H1 (cell line): ENCODE data around the gene AFAP1L2. TPM values are rescaled to one million over a fixed set of nuclear protein-coding genes. Genes with fewer than 3 reads are reported as not detected.

ENCODE experiments used
- CTCF ChIA-PET: fragments of 300-600 bp; sonication (Branson Sonifier 250); formaldehyde crosslinking; loops from one replicate; lab custom pipeline; 2021; ENCODE audit not compliant: partially characterized antibody; lab: Charles Lee
- POLR2A ChIA-PET: fragments of 300-600 bp; sonication (Branson Sonifier 250); formaldehyde crosslinking; loops from one replicate; lab custom pipeline; 2021; ENCODE audit warnings: inconsistent platforms; ENCODE audit not compliant: partially characterized antibody; lab: Charles Lee
- DNase-seq, 2 experiments: peaks; one replicate each; pipeline versions ENCODE4 v3.0.0 to v3.0.0-alpha.2; 2010 to 2022; ENCODE audit warnings: low spot score in 2 of 2, low read depth in 1 of 2, mixed read lengths in 1 of 2
- FAIRE-seq: peaks from 2 replicates; lab custom pipeline; 2011; peaks lifted over from hg19 to GRCh38; lab: Jason Lieb, UNC
- H2AFZ ChIP-seq: 2 replicates; pipeline ENCODE4 v1.8.1; 2012; ENCODE audit warnings: low read length, inconsistent platforms
- H2AK5ac ChIP-seq: 2 replicates; pipeline ENCODE4 v1.6.1; 2013; ENCODE audit warnings: low read depth, low read length
- H2BK120ac ChIP-seq: replicated peaks from 2 replicates; pipeline ENCODE3; 2013; ENCODE audit warnings: low read depth, low read length, inconsistent platforms
- H2BK12ac ChIP-seq: 2 replicates; pipeline ENCODE4 v1.6.1; 2013; ENCODE audit warnings: low read depth, low read length
- H2BK15ac ChIP-seq: 2 replicates; pipeline ENCODE4 v1.6.1; 2013; ENCODE audit warnings: low read length
- H2BK20ac ChIP-seq: 2 replicates; pipeline ENCODE4 v1.6.1; 2013; ENCODE audit warnings: low read length
- H2BK5ac ChIP-seq: 2 replicates; pipeline ENCODE4 v1.6.1; 2013; ENCODE audit warnings: low read depth, low read length
- H3K14ac ChIP-seq: 2 replicates; pipeline ENCODE4 v1.6.1; 2013; ENCODE audit warnings: inconsistent platforms; ENCODE audit not compliant: insufficient read length
- H3K18ac ChIP-seq: 2 replicates; pipeline ENCODE4 v1.6.1; 2013; ENCODE audit warnings: low read length; ENCODE audit errors: extremely low read depth
- H3K23ac ChIP-seq: 2 replicates; pipeline ENCODE4 v1.6.1; 2013; ENCODE audit warnings: inconsistent platforms; ENCODE audit not compliant: insufficient read length
- H3K23me2 ChIP-seq: 2 replicates; pipeline ENCODE4 v1.6.1; 2013; ENCODE audit warnings: low read depth, low read length
- H3K27ac ChIP-seq: 2 replicates; pipeline ENCODE4 v1.6.1; 2011; ENCODE audit warnings: low read depth, low read length, inconsistent platforms
- H3K27me3 ChIP-seq, 4 experiments: replicated peaks in 1 of 4; 1 replicate in 1 of 4; 2 replicates in 3 of 4; pipeline versions ENCODE4 v1.6.1 to v1.8.1; 2011 to 2013; ENCODE audit warnings: low read length in 3 of 4, mild to moderate bottlenecking in 3 of 4, inconsistent platforms in 2 of 4, mixed read lengths in 2 of 4, moderate library complexity in 1 of 4; ENCODE audit not compliant: control insufficient read depth in 3 of 4, insufficient read depth in 3 of 4; ENCODE audit errors: extremely low read depth in 1 of 4
- H3K36me3 ChIP-seq, 4 experiments: 2 replicates each; pipeline versions ENCODE4 v1.6.1 to v1.8.1; 2011 to 2013; ENCODE audit warnings: mild to moderate bottlenecking in 4 of 4, low read length in 3 of 4, moderate library complexity in 2 of 4, control low read depth in 1 of 4, inconsistent platforms in 1 of 4; ENCODE audit not compliant: insufficient read depth in 4 of 4, control insufficient read depth in 2 of 4
- H3K4ac ChIP-seq: replicated peaks from 2 replicates; pipeline ENCODE3; 2013; ENCODE audit warnings: low read length, low read depth, mixed read lengths, inconsistent platforms; ENCODE audit not compliant: insufficient read length
- H3K4me1 ChIP-seq, 4 experiments: replicated peaks in 1 of 4; 1 replicate in 1 of 4; 2 replicates in 3 of 4; pipeline versions ENCODE4 v1.6.1 to v1.8.1; 2011 to 2013; ENCODE audit warnings: low read length in 3 of 4, inconsistent platforms in 2 of 4, mixed read lengths in 1 of 4; ENCODE audit not compliant: insufficient read depth in 4 of 4, control insufficient read depth in 3 of 4
- H3K4me2 ChIP-seq, 2 experiments: 2 replicates each; pipeline versions ENCODE4 v1.6.1 to v1.8.1; 2011 to 2013; ENCODE audit warnings: low read depth in 2 of 2, low read length in 2 of 2, control low read depth in 1 of 2, inconsistent platforms in 1 of 2, mild to moderate bottlenecking in 1 of 2; ENCODE audit not compliant: insufficient read depth in 1 of 2
- H3K4me3 ChIP-seq, 4 experiments: fragments of 200-600, 300-600 bp in 1 of 4; sonication (generic), shearing (Covaris generic), sonication (Bioruptor Twin) in 1 of 4; 2 replicates each; pipeline versions ENCODE4 v1.5.1 to v1.8.1; 2011 to 2016; ENCODE audit warnings: low read length in 4 of 4, low read depth in 3 of 4, control low read depth in 2 of 4, inconsistent platforms in 2 of 4, mild to moderate bottlenecking in 2 of 4, mixed read lengths in 1 of 4, moderate library complexity in 1 of 4; ENCODE audit not compliant: insufficient read depth in 2 of 4; ENCODE audit errors: extremely low read depth in 1 of 4
- H3K56ac ChIP-seq: replicated peaks from 2 replicates; pipeline ENCODE3; 2013; ENCODE audit warnings: low read depth, mild to moderate bottlenecking, mixed read lengths, low read length, inconsistent platforms; ENCODE audit not compliant: insufficient read length
- H3K79me1 ChIP-seq: 2 replicates; pipeline ENCODE4 v1.6.1; 2013; ENCODE audit warnings: low read depth, low read length, control low read depth
- H3K79me2 ChIP-seq, 2 experiments: 2 replicates each; pipeline versions ENCODE4 v1.6.1 to v1.8.1; 2012 to 2013; ENCODE audit warnings: low read length in 2 of 2, mild to moderate bottlenecking in 2 of 2, inconsistent platforms in 1 of 2; ENCODE audit not compliant: insufficient read depth in 2 of 2, control insufficient read depth in 1 of 2
- H3K9ac ChIP-seq, 4 experiments: replicated peaks in 1 of 4; 1 replicate in 1 of 4; 2 replicates in 3 of 4; pipeline versions ENCODE4 v1.6.1 to v1.8.1; 2011 to 2013; ENCODE audit warnings: low read depth in 3 of 4, low read length in 3 of 4, control low read depth in 2 of 4, mild to moderate bottlenecking in 2 of 4, moderate library complexity in 2 of 4, inconsistent platforms in 1 of 4; ENCODE audit errors: extremely low read depth in 1 of 4
- H3K9me3 ChIP-seq, 2 experiments: 2 replicates each; pipeline versions ENCODE4 v1.6.1 to v1.8.1; 2012 to 2013; ENCODE audit warnings: mild to moderate bottlenecking in 2 of 2, moderate library complexity in 2 of 2, control low read depth in 1 of 2, inconsistent platforms in 1 of 2, low read depth in 1 of 2, low read length in 1 of 2, mixed read lengths in 1 of 2; ENCODE audit not compliant: insufficient read depth in 2 of 2
- H4K20me1 ChIP-seq, 2 experiments: replicated peaks in 1 of 2; 2 replicates each; pipeline versions ENCODE3 to v1.8.1; 2011 to 2013; ENCODE audit warnings: inconsistent platforms in 2 of 2, low read length in 2 of 2, mild to moderate bottlenecking in 1 of 2; ENCODE audit not compliant: insufficient read depth in 2 of 2, control insufficient read depth in 1 of 2
- H4K5ac ChIP-seq: 2 replicates; pipeline ENCODE4 v1.6.1; 2013; ENCODE audit warnings: low read length, low read depth, mixed read lengths, inconsistent platforms; ENCODE audit not compliant: insufficient read length
- H4K8ac ChIP-seq: 2 replicates; pipeline ENCODE4 v1.8.0; 2013; ENCODE audit warnings: mild to moderate bottlenecking, moderate library complexity, low read length, inconsistent platforms; ENCODE audit not compliant: insufficient read depth; ENCODE audit errors: extremely low read depth
- H4K91ac ChIP-seq: replicated peaks from 2 replicates; pipeline ENCODE3; 2013; ENCODE audit warnings: low read length, mixed read lengths, inconsistent platforms; ENCODE audit not compliant: insufficient read length
- CBX8 ChIP-seq: fragments of 300-800, 300-1000 bp; sonication (generic); IDR thresholded peaks from 2 replicates; pipeline ENCODE4 v1.7.1; 2016; ENCODE audit warnings: low read depth, low read length, borderline replicate concordance
- CHD1 ChIP-seq: IDR thresholded peaks from 2 replicates; pipeline ENCODE4 v1.6.1; 2012; ENCODE audit warnings: low read depth, low read length, improper control_type of control experiment
- HDAC6 ChIP-seq: IDR thresholded peaks from one replicate; pipeline ENCODE4 v1.7.1; 2012; ENCODE audit warnings: low read depth, mild to moderate bottlenecking, inconsistent platforms, low read length, moderate library complexity
- RAD21 ChIP-seq, 2 experiments: IDR thresholded peaks in 1 of 2; conservative IDR thresholded peaks in 1 of 2; 2 replicates each; pipeline ENCODE4 v1.6.1; 2011; ENCODE audit warnings: low read depth in 2 of 2, low read length in 2 of 2, improper control_type of control experiment in 1 of 2, inconsistent platforms in 1 of 2, mild to moderate bottlenecking in 1 of 2, moderate library complexity in 1 of 2
- SP2 ChIP-seq: IDR thresholded peaks from 2 replicates; pipeline ENCODE4 v1.6.1; 2012; ENCODE audit warnings: mild to moderate bottlenecking, low read length, inconsistent platforms
- SP4 ChIP-seq: IDR thresholded peaks from 2 replicates; pipeline ENCODE4 v1.6.1; 2012; ENCODE audit warnings: low read length, inconsistent platforms
- TCF12 ChIP-seq: IDR thresholded peaks from 2 replicates; pipeline ENCODE4 v1.6.1; 2011; ENCODE audit warnings: low read depth, mild to moderate bottlenecking, low read length
- TEAD4 ChIP-seq: IDR thresholded peaks from 2 replicates; pipeline ENCODE4 v1.6.1; 2012; ENCODE audit warnings: low read depth, low read length, inconsistent platforms, mixed read lengths
- WGBS, 2 experiments: shearing (Covaris generic) in 1 of 2; methylation state at CpG; one replicate each; pipeline versions ENCODE4 v1.1.6 to v1.1.7; 2013 to 2015; ENCODE audit warnings: low lambda C conversion rate in 2 of 2, mixed read lengths in 2 of 2, inconsistent platforms in 1 of 2, low coverage in 1 of 2, missing lambda C conversion rate in 1 of 2; ENCODE audit not compliant: insufficient replicate concordance in 2 of 2, insufficient coverage in 1 of 2, insufficient read length in 1 of 2; ENCODE audit errors: extremely low coverage in 1 of 2, missing lambda C conversion rate in 1 of 2; 5-methylcytosine and 5-hydroxymethylcytosine counted together
- polyA plus RNA-seq, 7 experiments: library from polyadenylated mRNA; depleted of rRNA in 3 of 7; stranded (reverse) in 5 of 7; unstranded in 2 of 7; fragments of >200 nt in 5 of 7; fragments of 200-250 nt in 2 of 7; gene quantifications; 1 replicate in 5 of 7; 2 replicates in 1 of 7; 4 replicates in 1 of 7; pipeline versions ENCODE4 v1.2.1 to v1.2.3, GENCODE V29; 2011 to 2013; ENCODE audit warnings: missing spikeins in 2 of 7, mixed read lengths in 2 of 7
- total RNA-seq: library from RNA; stranded (reverse); fragmentation: NEBNext Ultra II Directional; extraction: Animal tissue kit (Norgen Biotek cat#: 25700); gene quantifications from 2 replicates; pipeline ENCODE4 v1.2.1, GENCODE V29; 2021
- TF ChIP-seq, protein P1 (sequence below): IDR thresholded peaks from 2 replicates; pipeline ENCODE4 v1.6.1; 2011; ENCODE audit warnings: low read depth, mild to moderate bottlenecking, low read length; ENCODE audit not compliant: insufficient read depth

Gene AFAP1L2
- total and polyA plus RNA-seq, 2 of the 8 experiments (the other 6 are each of a cell fraction or from before 2014, with no cell fraction given): 3.9 to 6.4 TPM

DNA sequence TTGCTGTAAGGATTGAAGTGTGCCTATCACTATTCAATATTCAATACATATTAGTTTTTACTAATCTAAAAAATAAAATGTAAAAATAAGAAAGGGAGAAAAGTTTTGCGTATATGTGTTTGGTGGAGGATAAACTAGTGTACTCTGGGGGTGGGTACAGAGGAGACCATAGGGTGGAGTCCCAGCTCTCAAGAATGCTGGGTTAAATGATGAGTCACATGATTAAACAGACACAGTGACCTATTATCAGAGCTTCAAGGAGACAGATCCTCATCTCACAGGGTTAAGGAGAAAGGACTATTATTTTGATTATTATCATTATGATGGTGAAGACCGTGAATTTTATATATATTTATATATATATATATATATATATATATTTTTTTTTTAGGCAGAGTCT is 77.5 kb downstream of the AFAP1L2 start:
- no peaks in the 10 kb centered on the region for H4K20me1 ChIP-seq
- no peak overlapping the region for H3K56ac ChIP-seq
- H3K27me3 ChIP-seq: no peaks in the 10 kb centered on the region
- H3K9ac ChIP-seq: no peak overlapping the region
- FAIRE-seq (no peak), DNase-seq (no peak)
- POLR2A ChIA-PET: interaction anchor here (0.6 kb wide), 1 partner anchor 477 kb away, joined by 4 read pairs; no protein-coding TSS in a partner anchor
- H4K8ac ChIP-seq: no peak overlapping the region
- H2BK15ac ChIP-seq: no peak overlapping the region
- no peak overlapping the region for H3K23ac ChIP-seq
- no peaks in the 10 kb centered on the region for H3K79me1 ChIP-seq
- no peak overlapping the region for H2BK12ac ChIP-seq
- H3K14ac ChIP-seq: no peak overlapping the region
- WGBS, 2 experiments: 100% methylated on average over 1 to 2 of the region's 2 CpGs
- no peak overlapping the region for H2AK5ac ChIP-seq
- no peaks in the 10 kb centered on the region for H3K9me3 ChIP-seq
- TF ChIP-seq SP4 (no peak), CBX8 (no peak), TEAD4 (no peak), RAD21 (IDR thresholded peaks at IDR 0.05 in 1 of 2, conservative IDR thresholded peaks at IDR 0.05 in 1 of 2; ENCODE audit: low read depth in 2 of 2, low read length in 2 of 2) (no peak), TCF12 (no peak), CHD1 (no peak), HDAC6 (no peak), SP2 (no peak)
- TF ChIP-seq, protein P1, sequence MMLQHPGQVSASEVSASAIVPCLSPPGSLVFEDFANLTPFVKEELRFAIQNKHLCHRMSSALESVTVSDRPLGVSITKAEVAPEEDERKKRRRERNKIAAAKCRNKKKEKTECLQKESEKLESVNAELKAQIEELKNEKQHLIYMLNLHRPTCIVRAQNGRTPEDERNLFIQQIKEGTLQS: no peak
- H3K4me1 ChIP-seq: no peaks in the 10 kb centered on the region; a peak in 1 of 7 replicates
- H3K79me2 ChIP-seq: no peaks in the 10 kb centered on the region
- no peak overlapping the region for H3K27ac ChIP-seq
- no peaks in the 10 kb centered on the region for H3K23me2 ChIP-seq
- H3K18ac ChIP-seq: no peak overlapping the region
- H3K4me2 ChIP-seq: no peak overlapping the region
- CTCF ChIA-PET: interaction anchor here (0.6 to 3.6 kb wide), 6 partner anchors 14 to 213 kb away, joined by 3 to 22 read pairs (median 4); no protein-coding TSS in a partner anchor
- H4K5ac ChIP-seq: no peak overlapping the region
- H2BK120ac ChIP-seq: no peak overlapping the region
- no peak overlapping the region for H2AFZ ChIP-seq
- no peak overlapping the region for H2BK20ac ChIP-seq
- no peak overlapping the region for H2BK5ac ChIP-seq
- no peaks in the 10 kb centered on the region for H3K36me3 ChIP-seq
- no peak overlapping the region for H4K91ac ChIP-seq
- no peak overlapping the region for H3K4ac ChIP-seq
- no peak overlapping the region for H3K4me3 ChIP-seq
